Esophagus squamous epithelium (tissue), 4 donors: ENCODE results near the gene EEIG2.

Source experiments
- CTCF ChIP-seq, 6 experiments: fragments of 450-650 bp in 4 of 6; fragments of 200-600 bp in 2 of 6; sonication (generic) in 2 of 6; IDR thresholded peaks; one replicate each; pipeline ENCODE4 v1.5.1; 2016 to 2019; ENCODE audit warnings: antibody characterized with exemption in 6 of 6, mild to moderate bottlenecking in 4 of 6, moderate library complexity in 4 of 6
- POLR2A ChIP-seq, 4 donors: fragments of 450-650 bp; IDR thresholded peaks; one replicate each; pipeline ENCODE4 v1.6.1; 2017; ENCODE audit warnings: antibody characterized with exemption in 4 of 4, mild to moderate bottlenecking in 4 of 4, moderate library complexity in 3 of 4

GRCh38 chr1:108591466-108591865 is 31.6 kb downstream of the EEIG2 start:
- no peak for TF ChIP-seq CTCF (IDR thresholded peaks at IDR 0.05)
- TF ChIP-seq POLR2A (IDR thresholded peaks at IDR 0.05), result no peak
